AG04450 (cell line): ENCODE measurements around the gene HOXA9. TPM values are rescaled to one million over a fixed set of nuclear protein-coding genes. Genes with fewer than 3 reads are reported as not detected.

Source experiments
- CTCF ChIA-PET: fragments of 300-600, 350-600 bp; formaldehyde crosslinking; extraction: SDS; loops from one replicate; lab custom pipeline; 2022; ENCODE audit warnings: antibody characterized with exemption, inconsistent platforms; lab: Charles Lee
- POLR2A ChIA-PET: fragments of 350-600 bp; formaldehyde crosslinking; extraction: SDS; loops from one replicate; lab custom pipeline; 2021; ENCODE audit warnings: antibody characterized with exemption, inconsistent platforms; lab: Yijun Ruan, JAX
- DNase-seq: peaks from one replicate; pipeline ENCODE4 v3.0.0-alpha.2; 2011; ENCODE audit warnings: low read depth, low spot score
- H3K27ac ChIP-seq: one replicate; pipeline ENCODE4 v1.5.1; 2012; ENCODE audit warnings: low read depth, low read length, control low read depth
- H3K27me3 ChIP-seq: one replicate; pipeline ENCODE4 v1.6.0; 2012; ENCODE audit warnings: low read length; ENCODE audit not compliant: control insufficient read depth, insufficient read depth
- H3K4me3 ChIP-seq: 2 replicates; pipeline ENCODE4 v1.5.1; 2011; ENCODE audit warnings: mild to moderate bottlenecking, low read depth, low read length, control low read depth
- H3K9me3 ChIP-seq: 2 replicates; pipeline ENCODE4 v1.5.1; 2012; ENCODE audit warnings: low read length; ENCODE audit not compliant: control insufficient read depth, insufficient read depth
- polyA plus RNA-seq: library from polyadenylated mRNA; depleted of rRNA; stranded (reverse); fragments of >200 nt; gene quantifications from 2 replicates; pipeline ENCODE4 v1.2.3, GENCODE V29; 2011
- TF ChIP-seq, protein P1 (sequence below): IDR thresholded peaks from 2 replicates; pipeline ENCODE4 v1.5.1; 2011; ENCODE audit warnings: low read depth, low read length, control low read depth, inconsistent platforms

HOXA9 gene
- polyA plus RNA-seq, 1 experiment: 1.5 TPM

DNA sequence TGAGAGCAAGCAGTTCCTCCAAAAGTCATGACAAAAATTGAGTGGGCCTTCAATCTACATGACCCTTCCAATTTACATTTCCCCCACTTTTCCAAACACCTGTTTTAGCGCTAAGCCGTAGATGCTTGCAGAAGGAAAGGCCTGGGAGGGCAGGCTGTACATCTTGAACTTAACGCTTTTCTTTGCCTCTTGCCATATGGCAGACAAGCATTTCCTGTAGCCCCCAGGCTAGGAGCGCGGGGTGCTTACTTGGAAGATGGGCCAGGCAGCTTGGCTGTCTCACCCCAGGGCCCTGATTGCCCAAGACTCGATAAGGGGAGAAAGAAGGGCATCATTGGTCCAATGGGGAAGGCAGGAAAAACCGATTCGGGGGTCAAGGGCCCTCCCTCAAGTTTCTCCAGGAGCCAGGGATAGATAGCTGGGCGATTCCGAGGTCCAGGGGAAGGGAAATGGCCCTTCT is 7.0 kb upstream of the HOXA9 start:
- H3K9me3 ChIP-seq: peaks cover 20% of the 10 kb centered on the region; the same call in 1 of the 2 replicates
- POLR2A ChIA-PET: no interaction called here
- no peak overlapping the region for H3K4me3 ChIP-seq
- CTCF ChIA-PET: interaction anchor here (0.5 to 3.4 kb wide), 5 partner anchors 7 to 1920 kb away, joined by 3 to 25 read pairs (median 5); no protein-coding TSS in a partner anchor
- peaks cover 91% of the 10 kb centered on the region for H3K27me3 ChIP-seq
- no peak for DNase-seq
- TF ChIP-seq, protein P1, sequence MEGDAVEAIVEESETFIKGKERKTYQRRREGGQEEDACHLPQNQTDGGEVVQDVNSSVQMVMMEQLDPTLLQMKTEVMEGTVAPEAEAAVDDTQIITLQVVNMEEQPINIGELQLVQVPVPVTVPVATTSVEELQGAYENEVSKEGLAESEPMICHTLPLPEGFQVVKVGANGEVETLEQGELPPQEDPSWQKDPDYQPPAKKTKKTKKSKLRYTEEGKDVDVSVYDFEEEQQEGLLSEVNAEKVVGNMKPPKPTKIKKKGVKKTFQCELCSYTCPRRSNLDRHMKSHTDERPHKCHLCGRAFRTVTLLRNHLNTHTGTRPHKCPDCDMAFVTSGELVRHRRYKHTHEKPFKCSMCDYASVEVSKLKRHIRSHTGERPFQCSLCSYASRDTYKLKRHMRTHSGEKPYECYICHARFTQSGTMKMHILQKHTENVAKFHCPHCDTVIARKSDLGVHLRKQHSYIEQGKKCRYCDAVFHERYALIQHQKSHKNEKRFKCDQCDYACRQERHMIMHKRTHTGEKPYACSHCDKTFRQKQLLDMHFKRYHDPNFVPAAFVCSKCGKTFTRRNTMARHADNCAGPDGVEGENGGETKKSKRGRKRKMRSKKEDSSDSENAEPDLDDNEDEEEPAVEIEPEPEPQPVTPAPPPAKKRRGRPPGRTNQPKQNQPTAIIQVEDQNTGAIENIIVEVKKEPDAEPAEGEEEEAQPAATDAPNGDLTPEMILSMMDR: no peak
- no peak overlapping the region for H3K27ac ChIP-seq

DNA sequence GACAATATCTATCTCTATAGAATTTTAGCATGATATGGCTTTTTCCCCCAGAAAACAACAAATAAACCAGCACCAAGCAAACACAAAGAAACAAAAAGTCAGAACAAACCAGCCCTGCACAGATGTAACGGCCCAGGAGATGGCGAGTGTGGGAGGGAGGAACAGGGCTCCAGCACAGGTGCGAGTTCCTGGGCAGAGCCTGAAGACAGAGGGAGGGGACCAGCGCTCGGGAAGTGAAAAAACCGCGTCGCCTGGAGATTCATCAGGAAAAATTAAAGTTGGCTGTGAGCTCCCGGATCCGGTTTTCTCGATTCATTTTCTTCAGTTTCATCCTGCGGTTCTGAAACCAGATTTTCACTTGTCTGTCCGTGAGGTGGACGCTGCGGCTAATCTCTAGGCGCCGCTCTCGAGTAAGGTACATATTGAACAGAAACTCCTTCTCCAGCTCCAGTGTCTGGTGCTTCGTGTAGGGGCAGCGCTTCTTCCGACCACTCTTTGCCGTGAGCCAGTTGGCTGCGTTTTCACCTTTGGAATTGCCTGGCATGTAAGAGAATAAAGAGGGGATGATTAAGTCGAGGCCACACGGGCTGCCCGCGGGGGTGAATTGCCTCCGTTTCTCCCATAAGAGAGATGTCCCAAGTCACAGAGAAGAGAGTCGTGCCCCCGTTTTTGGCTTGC is 6.4 kb upstream of the HOXA9 start:
- no peak for DNase-seq
- Histone ChIP-seq H3K4me3 (no peak overlapping the region), H3K27ac (no peak overlapping the region), H3K27me3 (peaks cover 91% of the 10 kb centered on the region), H3K9me3 (peaks cover 20% of the 10 kb centered on the region; the same call in 1 of the 2 replicates)
- ChIA-PET CTCF (interaction anchor here (0.5 to 3.4 kb wide), 5 partner anchors 8 to 1920 kb away, joined by 3 to 25 read pairs (median 6); no protein-coding TSS in a partner anchor), POLR2A (no interaction called here)
- TF ChIP-seq, protein P1: no peak

DNA sequence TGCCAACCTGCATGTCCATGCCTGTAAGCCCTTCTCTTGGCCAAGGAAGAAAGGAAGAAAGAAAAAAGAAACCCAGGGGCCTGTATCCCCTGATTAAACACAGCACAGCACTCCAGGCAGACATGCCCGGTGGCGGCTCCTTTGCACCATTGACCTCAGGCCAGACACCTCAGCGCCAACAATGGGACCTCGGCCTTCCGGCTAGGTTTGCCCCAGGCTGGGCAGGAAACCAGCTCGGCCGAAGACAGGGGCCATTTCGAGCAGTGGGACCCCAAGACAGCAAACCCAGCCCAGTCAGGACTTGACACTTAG is 5.9 kb upstream of the HOXA9 start:
- Histone ChIP-seq H3K27ac (no peak overlapping the region), H3K27me3 (peaks cover 92% of the 10 kb centered on the region), H3K4me3 (no peak overlapping the region), H3K9me3 (peaks cover 24% of the 10 kb centered on the region; the same call in 1 of the 2 replicates)
- POLR2A ChIA-PET: no interaction called here
- TF ChIP-seq, protein P1: no peak
- DNase-seq: no peak
- CTCF ChIA-PET: interaction anchor here (1.2 to 3.4 kb wide), 4 partner anchors 8 to 1279 kb away, joined by 5 to 25 read pairs (median 7); no protein-coding TSS in a partner anchor

DNA sequence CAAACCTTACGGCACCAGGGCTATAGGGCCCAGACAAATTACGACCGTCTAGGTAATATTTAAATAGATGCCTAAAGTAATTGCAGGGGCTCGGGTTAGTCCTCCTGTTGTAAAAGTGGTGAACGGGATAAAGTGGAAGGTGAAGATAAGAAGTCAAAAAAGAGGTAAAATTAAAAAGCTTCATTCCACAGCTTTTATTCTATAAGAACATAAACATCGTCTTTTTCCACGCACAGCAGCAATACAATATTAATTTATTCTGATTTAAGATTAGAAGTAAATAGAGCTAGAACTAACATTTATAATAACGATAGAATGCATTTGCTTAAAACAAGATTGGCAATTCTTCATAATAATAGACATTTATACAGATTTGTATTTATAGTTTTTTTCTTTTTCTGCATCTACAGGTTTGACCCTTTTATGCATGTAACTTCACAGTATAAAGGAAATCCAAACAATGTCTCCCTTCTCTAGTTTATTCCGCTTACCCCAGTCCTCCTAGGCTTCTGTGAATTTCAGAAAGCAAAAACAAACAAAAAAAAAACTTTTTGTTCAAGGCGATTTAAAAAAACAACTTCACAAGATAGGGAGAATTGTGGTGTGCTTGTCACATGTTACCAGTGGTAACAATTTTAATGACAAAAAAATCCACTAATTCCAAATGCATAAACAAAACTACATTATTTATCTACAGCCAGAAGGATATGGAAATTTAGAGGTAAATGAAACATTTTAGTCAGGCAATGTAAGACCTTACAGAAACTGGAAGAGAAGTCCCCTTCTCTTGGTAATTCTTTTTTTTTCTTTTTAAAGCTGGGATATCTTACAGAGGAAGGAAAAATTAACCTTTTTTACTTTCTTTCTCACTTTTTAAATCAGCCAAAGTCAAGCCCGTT is 5.3 kb upstream of the HOXA9 start:
- DNase-seq: no peak
- H3K27me3 ChIP-seq: peaks cover 92% of the 10 kb centered on the region
- H3K4me3 ChIP-seq: no peak overlapping the region
- peaks cover 28% of the 10 kb centered on the region; the same call in 1 of the 2 replicates for H3K9me3 ChIP-seq
- H3K27ac ChIP-seq: no peak overlapping the region
- TF ChIP-seq, protein P1: no peak
- ChIA-PET CTCF (interaction anchor here (1.2 to 3.4 kb wide), 5 partner anchors 9 to 1278 kb away, joined by 3 to 25 read pairs (median 6); no protein-coding TSS in a partner anchor), POLR2A (no interaction called here)
